IMR-90 (cell line): ENCODE results near the gene MID1IP1.

Experiments used
- CHD1 ChIP-seq: IDR thresholded peaks from 2 replicates; pipeline ENCODE4 v1.6.1; 2012; ENCODE audit warnings: low read depth, low read length, improper control_type of control experiment
- CTCF ChIP-seq: conservative IDR thresholded peaks from 2 replicates; pipeline ENCODE4 v1.5.1; 2012; ENCODE audit warnings: mild to moderate bottlenecking, low read depth, low read length, improper control_type of control experiment
- FOS ChIP-seq: fragments of 150-350 bp; IDR thresholded peaks from 2 replicates; pipeline ENCODE4 v1.6.1; 2016; ENCODE audit warnings: low read depth, low read length
- RAD21 ChIP-seq: IDR thresholded peaks from 2 replicates; pipeline ENCODE4 v1.6.1; 2012; ENCODE audit warnings: low read length, improper control_type of control experiment

- TF ChIP-seq CHD1 (no peak), CTCF (no peak), FOS (no peak), RAD21 (no peak)
These were observed 14.9 kb downstream of the MID1IP1 start for GRCh38 chrX:38816155-38816554.
